NCI-H748 treated with DMSO at 0.1 percent for 48 hours (cell line): ENCODE measurements around the gene MYL6B.
A peak's percentile ranks its signal among the peaks of the same experiment; 100 is the strongest.
"Not testable (repeated sequence)": the region's sequence is repeated elsewhere in the genome, so short reads cannot be mapped to it uniquely, and the experiment has no call there.

Experiments
- DNase-seq: peaks from one replicate; lab custom pipeline; 2025; lab: John Stamatoyannopoulos, UW

The MYL6B gene

DNA sequence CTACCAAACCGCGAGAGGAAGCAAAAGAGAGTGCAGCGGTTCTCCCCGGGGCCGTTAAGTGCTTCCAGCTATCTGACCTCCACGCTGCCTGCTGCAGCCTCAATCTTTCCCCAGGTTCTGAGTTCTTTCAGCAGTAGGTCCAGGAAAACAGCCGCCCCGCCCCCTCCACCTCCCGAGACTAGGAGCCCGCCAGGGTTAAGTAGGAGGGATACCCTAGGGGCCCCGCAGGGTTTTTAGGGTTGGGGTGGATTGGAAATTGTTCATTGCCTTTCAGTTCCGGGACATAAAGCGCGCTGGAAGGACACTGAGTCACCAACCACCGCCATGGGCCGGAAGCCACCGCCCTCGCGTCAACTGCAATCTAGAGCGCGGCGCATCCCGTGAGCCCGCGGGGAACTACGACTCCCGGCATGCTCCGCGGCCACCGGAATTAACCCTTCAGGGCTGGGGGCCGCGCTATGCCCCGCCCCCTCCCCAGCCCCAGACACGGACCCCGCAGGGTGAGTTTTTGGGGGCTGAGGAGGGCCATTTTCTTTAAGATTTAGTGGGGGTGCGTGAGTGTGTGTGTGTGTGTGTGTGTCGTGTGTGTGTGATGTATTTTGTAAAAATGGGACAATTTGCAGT is at the start of gene MYL6B:
TSS of gene MYL6B (plus strand) at position 456 of the 624 bp plus-strand sequence. CDS start 1,332 bp downstream, outside the sequence.
- peak; percentile 76 for DNase-seq

DNA sequence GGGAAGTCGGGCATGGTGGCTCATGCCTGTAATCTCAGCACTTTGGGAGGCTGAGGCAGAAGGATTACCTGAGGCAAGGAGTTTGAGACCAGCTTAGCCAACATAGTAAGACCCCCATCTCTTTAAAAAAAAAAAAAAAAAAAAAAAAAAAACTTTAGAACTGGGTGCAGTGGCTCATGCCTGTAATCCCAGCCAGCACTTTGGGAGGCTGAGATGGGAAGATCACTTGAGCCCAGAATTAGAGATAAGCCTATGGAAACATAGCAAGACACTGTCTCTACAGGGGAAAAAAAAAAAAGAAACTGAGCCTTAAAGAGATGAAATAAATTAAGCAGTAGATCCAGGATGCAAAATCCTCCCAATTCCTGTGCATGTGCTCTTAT is 49.7 kb upstream of the MYL6B start:
- no peak for DNase-seq

DNA sequence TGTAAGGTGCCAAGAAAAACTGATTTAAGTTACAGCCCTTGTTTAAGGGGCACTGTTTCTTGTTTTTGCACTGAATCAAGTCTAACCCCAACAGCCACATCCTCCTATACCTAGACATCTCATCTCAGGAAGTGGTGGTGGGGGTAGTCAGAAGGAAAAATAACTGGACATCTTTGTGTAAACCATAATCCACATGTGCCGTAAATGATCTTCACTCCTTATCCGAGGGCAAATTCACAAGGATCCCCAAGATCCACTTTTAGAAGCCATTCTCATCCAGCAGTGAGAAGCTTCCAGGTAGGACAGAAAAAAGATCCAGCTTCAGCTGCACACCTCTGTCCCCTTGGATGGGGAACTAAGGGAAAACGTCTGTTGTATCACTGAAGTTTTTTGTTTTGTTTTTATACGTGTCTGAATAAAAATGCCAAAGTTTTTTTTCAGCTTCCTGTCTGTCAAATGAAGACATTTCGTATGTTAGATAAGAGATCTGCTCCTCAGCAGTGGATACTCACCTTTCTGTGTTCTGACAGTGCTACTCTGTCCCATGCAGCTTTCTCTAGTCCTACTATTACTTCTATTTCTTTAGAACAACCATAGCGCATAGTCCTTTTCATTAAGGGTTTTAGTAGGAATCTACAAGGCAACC is 49.2 kb upstream of the MYL6B start:
- DNase-seq = no peak

DNA sequence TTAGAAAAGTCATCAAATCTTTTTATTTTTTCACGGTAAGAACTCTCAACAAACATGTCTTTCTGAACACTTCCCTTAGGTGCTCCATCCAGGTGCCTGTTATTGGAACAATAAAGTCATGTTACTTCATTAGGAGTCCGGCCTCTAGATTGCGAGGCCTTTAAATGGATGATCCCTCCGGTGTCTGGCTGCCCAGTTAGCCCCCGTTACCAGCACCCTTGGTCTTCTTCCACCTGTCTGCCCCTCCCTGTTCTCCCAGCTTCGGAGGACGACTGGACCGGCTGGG is 48.6 kb upstream of the MYL6B start:
- DNase-seq = no peak

DNA sequence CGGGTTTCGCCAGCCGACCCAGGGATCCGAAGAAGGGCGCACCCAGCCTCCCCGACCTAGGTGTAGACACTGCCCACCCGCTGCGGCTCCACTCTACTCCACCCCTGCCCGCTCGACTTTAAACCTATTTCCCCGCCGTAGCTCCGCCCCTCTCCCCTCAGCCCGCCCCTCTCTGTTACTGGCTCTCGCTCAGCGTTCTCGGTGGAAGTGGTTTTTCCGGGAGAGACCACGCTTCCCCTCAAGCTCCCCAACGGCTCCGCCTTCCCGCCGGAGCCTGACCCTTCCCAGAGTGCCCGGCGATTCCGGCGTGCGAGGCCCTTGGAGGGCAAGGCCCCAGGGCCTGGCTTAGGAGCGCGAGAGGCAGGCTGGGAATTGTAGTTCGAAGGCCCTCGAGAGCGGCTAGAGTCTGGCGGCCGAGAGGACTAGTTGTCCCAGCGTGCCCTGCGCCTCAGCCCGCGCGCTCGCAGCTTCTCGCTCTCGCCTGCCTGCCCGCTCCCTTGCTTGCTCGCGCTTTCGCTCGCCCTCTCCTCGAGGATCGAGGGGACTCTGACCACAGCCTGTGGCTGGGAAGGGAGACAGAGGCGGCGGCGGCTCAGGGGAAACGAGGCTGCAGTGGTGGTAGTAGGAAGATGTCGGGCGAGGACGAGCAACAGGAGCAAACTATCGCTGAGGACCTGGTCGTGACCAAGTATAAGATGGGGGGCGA is 48.1 kb upstream of the MYL6B start, which contains the start of gene PA2G4:
TSS of gene PA2G4 (plus strand) at position 451 of the 706 bp plus-strand sequence. CDS start at position 630, 179 bp downstream.
- peak; percentile 95 for DNase-seq

DNA sequence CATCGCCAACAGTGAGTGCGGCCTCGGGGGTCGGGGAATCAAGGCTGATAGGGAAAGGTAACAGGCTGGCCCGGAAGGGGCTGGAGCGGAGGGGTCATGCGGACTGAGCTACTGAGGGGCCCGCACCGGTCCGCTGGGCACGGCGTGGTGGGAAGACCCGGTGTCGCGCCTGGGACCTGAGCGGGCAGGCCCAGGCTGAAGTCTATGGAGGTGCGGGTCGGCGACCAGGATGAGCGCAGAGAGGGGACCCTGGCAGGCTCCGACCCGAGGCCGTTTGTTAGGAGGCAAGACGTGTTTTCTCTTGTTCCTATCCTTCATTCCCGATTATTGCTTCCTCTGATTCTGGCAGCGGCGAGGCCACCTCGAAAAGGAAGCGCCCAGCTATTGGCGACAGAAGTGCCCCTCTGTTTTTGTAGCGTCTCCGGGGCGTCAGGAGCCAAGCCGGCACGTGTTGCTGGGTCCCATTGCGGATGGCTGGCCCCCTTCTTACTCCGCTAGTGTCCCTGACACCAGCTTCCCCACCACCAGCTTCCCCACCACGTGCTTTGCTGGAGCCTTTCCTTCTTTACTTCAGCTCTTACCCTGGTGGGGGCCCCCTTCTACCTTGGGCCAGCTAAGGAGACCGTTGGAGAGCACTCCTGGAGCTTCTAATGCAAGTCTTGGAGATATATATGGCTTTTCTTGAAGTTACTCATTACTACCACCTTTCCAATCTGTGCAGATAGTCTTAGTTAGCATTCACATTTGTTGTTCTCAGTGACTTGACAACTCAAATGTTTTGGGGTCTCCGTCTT is 47.4 kb upstream of the MYL6B start:
- DNase-seq = no peak

DNA sequence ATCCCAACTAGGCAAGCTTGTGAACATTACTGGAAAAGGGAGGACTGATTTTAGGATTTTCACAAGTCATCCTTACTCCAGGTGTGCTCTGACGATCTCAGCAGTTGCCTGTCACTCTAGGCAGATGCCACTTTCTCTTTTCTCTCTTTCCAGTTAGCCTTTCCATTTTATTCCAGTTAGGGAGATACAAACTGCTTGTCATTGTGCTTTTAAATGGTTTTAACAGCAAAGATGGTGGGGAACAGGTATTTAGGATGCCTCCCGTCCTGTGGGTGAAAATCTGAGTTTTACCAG is 46.8 kb upstream of the MYL6B start:
- DNase-seq = no peak

DNA sequence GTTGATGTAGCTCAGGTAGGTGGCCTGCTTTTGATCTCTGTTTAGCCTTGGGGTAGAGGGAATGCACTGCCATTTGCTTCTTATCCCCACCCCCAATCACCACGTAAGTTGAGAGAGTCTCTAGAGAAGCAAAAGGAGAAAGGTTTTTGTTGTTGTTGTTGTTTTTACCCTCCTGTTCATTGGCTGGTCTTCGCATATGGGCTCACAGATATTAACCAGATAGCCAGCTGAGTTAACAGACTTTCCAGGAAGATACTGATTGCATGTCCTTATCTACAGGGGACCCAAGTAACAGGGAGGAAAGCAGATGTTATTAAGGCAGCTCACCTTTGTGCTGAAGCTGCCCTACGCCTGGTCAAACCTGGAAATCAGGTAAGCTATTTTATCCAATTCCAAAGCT is 45.1 kb upstream of the MYL6B start:
- DNase-seq = no peak

DNA sequence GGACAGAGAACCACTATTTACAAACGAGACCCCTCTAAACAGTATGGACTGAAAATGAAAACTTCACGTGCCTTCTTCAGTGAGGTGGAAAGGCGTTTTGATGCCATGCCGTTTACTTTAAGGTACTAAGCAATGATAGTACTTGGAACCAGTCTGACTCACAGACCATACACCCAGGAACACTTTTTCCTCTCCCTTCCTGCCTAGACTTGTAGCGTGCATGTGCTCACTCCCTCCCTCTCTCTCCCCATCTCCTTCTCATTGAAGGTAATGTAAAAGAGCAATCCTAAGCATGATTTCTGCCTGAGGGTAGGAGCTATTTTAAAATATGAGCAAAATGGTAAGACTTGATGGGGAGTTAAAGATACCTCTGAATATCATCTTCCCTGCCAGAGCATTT is 41.8 kb upstream of the MYL6B start:
- no peak for DNase-seq

DNA sequence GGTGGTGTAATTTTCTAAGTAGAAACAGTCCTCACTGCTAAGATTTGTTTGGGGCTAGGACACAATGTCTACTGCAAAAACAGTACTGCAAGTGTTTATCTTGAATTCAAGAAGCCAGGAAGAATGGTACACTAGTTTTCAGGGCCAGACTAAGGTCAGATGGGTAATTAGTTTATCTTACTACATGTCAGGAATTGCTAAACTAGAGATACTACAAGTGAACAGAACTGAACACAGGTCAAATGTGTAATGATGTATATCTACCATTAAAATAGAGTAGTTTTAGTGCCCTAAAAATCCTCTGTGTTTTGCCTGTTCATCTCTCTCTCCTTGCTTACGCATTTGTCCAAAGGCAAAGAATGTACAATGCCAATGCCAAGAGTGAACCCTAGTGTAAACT is 38.3 kb upstream of the MYL6B start:
- DNase-seq = no peak

DNA sequence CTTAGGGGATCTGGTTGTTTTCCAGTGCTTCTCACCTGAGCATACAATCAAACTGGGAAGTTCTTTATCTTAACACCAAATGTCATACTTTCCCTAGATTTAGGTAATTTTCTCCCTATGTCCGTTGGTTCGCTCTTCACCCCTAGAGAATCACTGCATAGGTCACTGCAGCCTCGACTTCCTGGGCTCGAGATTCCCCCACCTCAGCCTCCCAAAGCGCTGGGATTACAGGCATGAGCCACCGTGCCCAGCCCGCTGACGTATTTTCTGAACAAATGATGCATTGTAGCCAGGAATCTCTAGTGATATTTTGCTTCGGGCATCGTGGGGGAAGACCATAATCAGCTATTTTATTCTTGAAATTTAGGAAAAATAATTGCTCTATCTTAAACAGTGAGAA is 37.1 kb upstream of the MYL6B start:
- no peak for DNase-seq

DNA sequence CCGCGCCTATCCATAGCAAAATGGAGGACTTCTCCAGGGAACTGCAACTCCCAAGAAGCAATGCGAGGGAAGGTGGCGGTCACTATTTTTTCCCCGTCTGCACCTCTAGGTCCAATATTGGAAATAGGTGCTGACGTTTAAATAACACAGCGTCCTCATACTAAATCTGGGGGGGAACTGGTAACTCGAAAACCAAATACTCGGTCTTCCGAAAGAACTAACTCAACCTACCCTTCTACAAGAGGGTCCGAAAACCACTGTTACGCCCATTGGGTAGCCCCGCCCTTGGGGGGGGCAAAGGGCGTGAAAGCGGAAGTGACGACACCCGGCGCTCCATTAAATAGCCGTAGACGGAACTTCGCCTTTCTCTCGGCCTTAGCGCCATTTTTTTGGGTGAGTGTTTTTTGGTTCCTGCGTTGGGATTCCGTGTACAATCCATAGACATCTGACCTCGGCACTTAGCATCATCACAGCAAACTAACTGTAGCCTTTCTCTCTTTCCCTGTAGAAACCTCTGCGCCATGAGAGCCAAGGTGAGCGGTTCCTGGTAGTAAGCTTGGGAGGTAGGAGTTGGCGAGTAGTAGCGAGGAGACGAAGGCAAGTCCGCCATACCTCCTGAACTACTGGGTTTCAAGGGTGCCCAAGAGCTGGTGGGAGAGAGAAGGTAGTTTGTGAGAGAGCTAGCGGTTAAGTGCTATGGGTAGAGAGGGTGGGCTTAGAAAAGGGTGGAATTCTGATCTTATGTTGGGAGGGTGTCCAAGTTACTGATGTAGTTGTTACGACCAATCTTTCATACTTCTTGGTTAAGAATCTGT is 35.9 kb upstream of the MYL6B start, which contains the start of gene RPL41:
TSS of gene RPL41 (plus strand) at position 367 of the 815 bp plus-strand sequence.
- DNase-seq = peak; percentile 94

DNA sequence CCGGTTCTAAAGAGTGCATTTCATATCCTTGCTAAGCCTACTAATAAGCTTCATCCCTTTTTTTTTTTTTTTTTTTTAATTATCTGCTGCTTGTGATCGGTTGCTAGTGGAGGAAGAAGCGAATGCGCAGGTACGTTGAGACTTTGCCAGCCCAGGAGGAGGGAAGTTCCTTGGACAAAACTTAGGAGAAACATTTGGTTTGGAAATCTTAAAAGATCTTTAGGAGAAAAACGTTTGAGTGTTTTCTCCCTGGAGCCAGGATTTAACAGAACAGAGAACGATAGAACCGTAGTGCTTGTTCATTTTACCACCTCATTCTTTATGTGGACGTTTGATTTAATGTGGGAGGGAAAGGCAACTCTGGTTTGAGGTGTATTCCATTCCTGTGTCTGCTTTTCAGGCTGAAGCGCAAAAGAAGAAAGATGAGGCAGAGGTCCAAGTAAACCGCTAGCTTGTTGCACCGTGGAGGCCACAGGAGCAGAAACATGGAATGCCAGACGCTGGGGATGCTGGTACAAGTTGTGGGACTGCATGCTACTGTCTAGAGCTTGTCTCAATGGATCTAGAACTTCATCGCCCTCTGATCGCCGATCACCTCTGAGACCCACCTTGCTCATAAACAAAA is 35.2 kb upstream of the MYL6B start:
- not testable (repeated sequence) for DNase-seq

DNA sequence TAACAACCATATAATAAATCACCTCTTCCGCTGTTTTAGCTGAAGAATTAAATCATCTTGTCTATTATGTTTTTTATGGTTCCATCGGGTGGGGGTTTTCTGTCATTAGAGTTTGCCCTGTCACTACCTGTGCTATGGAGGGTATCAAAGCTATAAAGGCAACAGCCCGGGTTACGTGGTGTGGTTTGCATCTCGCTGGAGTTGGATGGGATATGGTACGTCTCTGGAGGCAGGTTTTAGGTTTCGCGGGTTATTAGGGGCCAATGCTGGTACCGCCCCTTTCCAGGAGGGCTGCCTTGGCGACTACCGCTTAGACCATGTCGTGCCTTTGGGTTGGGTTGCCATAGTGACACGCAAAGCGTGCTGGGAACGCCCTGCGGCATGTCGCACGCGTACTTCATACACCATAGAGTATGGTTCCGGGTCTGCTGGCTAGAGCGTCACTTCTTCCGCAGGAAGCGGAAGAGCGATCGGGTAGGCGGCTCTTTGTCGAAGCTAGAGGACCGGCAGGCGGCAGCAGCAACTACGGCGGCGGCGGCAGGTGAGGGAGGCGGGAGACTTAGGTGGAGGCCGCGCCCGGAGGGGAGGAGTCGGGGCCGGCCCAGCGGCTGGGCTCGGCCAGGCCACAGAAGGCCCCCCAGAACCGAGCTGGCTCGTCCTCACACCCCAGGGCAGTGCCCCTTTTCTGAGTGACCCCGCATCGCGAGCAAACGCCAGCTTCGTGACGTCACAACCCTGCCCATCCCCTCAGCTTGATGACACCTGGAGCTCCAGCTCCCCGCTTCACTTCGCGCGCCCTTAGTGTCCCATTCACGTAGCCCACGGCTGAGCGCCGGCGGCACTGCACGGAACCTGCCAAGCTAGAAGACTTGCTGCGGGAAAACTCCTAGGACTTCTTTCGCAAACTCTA is 34.4 kb upstream of the MYL6B start, which contains the start of gene ZC3H10:
TSS of gene ZC3H10 (plus strand) at position 489 of the 910 bp plus-strand sequence. CDS start 2,297 bp downstream, outside the sequence.
- DNase-seq = peak; percentile 97

DNA sequence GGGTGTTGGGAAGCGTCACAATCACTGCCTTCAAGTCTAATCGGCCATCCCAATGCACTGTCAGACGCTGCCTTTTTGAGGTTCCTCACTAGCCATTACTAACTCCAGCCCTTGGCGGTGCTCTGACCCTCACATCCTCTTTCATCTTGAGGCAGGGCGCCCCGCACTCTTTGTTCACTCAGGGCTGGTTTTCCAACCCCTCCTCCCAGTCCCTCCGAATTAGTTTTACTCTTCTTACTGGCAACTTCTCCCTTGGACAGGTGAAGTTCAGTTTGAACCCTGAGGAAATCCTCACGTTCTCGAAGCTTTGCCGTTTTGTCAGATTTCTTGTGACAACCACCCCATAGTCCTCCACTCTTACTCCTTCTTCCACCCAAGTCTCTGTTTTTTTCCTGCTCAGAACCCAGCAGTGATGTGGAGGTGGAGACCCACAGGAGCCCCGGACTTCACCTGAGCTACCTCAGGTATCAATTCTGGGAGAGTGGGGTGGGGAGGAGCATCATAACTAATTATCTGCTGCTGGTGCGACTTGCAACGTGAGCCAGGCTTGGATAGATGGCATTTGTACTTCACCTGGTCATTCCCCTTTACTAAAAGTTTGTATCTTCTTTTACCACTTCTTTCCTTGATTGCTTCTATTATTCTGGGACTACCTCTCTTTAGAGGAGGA is 33.6 kb upstream of the MYL6B start:
- DNase-seq = no peak

DNA sequence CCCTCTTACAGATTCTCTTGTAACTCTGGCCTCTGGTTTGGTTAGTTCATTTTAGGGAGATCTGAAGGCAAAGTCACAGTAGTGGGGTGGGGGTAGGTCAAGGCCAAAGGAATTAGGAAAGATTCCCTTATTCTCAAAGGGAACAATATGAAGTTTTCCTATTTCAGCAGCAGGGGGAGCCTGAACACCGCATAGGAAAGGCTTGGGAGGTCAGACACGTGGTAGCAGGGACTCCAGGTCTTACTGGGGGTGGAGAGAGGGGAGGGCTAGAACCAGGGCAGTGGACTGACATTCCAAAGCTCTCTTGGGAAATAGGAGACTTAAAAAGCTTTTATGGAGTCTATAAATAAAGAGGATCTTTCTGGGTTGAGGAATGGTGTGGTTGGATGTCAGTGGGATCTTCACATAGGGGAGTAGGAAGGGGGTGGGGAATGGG is 33.0 kb upstream of the MYL6B start:
- peak; percentile 67 for DNase-seq

DNA sequence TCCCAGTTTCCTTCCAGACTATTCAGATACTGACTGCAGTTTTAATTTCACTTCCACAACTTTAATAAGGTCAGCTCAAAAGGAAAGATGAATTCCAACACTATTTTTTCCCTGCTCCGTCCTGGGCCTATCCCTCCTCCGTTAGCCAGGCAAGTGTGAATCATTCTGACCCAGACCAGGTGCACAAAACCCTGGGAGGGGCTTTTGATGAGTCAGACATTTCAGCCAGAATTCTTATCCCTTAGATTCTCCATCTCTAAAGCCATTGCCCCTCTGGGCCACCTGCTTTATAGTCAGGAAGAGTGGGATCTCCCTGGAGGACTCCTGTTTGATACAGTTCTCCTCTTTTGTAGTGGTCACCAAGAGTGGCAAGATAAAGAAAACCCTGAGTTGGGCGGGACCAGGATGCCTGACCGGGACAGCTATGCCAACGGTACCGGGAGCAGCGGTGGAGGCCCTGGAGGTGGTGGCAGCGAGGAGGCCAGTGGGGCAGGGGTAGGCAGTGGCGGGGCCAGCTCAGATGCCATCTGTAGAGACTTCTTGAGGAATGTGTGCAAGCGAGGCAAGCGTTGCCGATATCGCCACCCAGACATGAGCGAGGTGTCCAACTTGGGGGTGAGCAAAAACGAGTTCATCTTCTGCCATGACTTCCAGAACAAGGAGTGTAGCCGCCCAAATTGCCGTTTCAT is 32.1 kb upstream of the MYL6B start:
- DNase-seq = no peak

DNA sequence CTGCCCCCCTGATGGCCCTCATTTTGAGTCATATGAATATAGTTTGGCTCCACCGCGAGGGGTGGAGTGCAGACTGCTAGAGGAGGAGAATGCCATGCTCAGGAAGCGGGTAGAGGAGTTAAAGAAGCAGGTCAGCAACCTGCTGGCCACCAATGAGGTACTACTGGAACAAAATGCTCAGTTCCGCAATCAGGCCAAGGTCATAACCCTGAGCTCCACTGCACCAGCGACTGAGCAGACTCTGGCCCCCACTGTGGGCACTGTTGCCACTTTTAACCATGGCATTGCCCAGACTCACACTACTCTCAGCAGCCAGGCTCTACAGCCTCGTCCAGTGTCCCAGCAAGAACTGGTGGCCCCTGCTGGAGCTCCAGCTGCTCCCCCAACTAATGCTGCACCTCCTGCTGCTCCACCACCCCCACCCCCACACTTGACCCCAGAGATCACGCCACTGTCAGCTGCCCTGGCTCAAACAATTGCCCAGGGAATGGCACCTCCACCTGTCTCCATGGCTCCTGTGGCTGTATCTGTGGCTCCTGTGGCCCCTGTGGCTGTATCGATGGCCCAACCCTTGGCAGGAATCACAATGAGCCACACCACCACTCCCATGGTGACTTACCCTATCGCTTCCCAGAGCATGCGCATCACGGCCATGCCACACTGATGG is 31.1 kb upstream of the MYL6B start:
- no peak for DNase-seq
